K562 (cell line): ENCODE data around the gene NKIRAS2. TPM values are rescaled to one million over a fixed set of nuclear protein-coding genes. Genes with fewer than 3 reads are reported as not detected.
A peak's percentile ranks its signal among the peaks of the same experiment; 100 is the strongest.

Experiments used
- BRF2 ChIP-seq: IDR thresholded peaks from 3 replicates; pipeline ENCODE4 v1.6.1; 2011; ENCODE audit warnings: borderline replicate concordance, mild to moderate bottlenecking; ENCODE audit not compliant: insufficient read length, insufficient read depth
- CTBP1 ChIP-seq: fragments of 450-650 bp; IDR thresholded peaks from 2 replicates; pipeline ENCODE4 v1.6.1; 2016; ENCODE audit warnings: borderline replicate concordance
- E2F6 ChIP-seq, 2 experiments: IDR thresholded peaks; 2 replicates each; pipeline ENCODE4 v1.6.1; 2011; ENCODE audit warnings: borderline replicate concordance in 1 of 2, control low read depth in 1 of 2, low read depth in 1 of 2, low read length in 1 of 2, mild to moderate bottlenecking in 1 of 2, mixed read lengths in 1 of 2, moderate library complexity in 1 of 2; ENCODE audit not compliant: insufficient read depth in 1 of 2, insufficient read length in 1 of 2, poor library complexity in 1 of 2, severe bottlenecking in 1 of 2; ENCODE audit errors: extremely low read depth in 1 of 2
- HDAC6 ChIP-seq: IDR thresholded peaks from 2 replicates; pipeline ENCODE4 v1.6.1; 2012; ENCODE audit warnings: low read depth, mild to moderate bottlenecking, control low read depth, inconsistent platforms, low read length, moderate library complexity
- MAZ ChIP-seq, 2 experiments: fragments of 450-650 bp in 1 of 2; sonication (generic) in 1 of 2; formaldehyde crosslinking; IDR thresholded peaks in 1 of 2; conservative IDR thresholded peaks in 1 of 2; 2 replicates each; pipeline versions ENCODE4 v1.4.0 to v1.5.0; 2020; ENCODE audit warnings: mild to moderate bottlenecking in 1 of 2, missing genetic modification reagents in 1 of 2
- POU5F1 ChIP-seq: fragments of 150-350 bp; IDR thresholded peaks from 2 replicates; pipeline ENCODE4 v1.6.1; 2014; ENCODE audit warnings: borderline replicate concordance, low read length, low read depth, mild to moderate bottlenecking; ENCODE audit not compliant: partially characterized antibody
- SIRT6 ChIP-seq: IDR thresholded peaks from one replicate; pipeline ENCODE4 v1.6.1; 2012; ENCODE audit warnings: low read depth, mild to moderate bottlenecking, control low read depth, inconsistent platforms, low read length, moderate library complexity
- TBP ChIP-seq: optimal IDR thresholded peaks from 2 replicates; pipeline ENCODE3; 2011; ENCODE audit warnings: low read depth, low read length, improper control_type of control experiment
- TCF3 ChIP-seq: sonication (generic); formaldehyde crosslinking; IDR thresholded peaks from 2 replicates; pipeline ENCODE4 v1.4.0; 2020; ENCODE audit warnings: mild to moderate bottlenecking, missing genetic modification reagents
- XRCC3 ChIP-seq: fragments of 450-650 bp; IDR thresholded peaks from 2 replicates; pipeline ENCODE4 v1.6.1; 2017; ENCODE audit warnings: mild to moderate bottlenecking, moderate library complexity
- ZC3H11A ChIP-seq: IDR thresholded peaks from 2 replicates; pipeline ENCODE4 v1.6.1; 2012; ENCODE audit warnings: low read depth, low read length, improper control_type of control experiment
- ZNF224 ChIP-seq: sonication (generic); formaldehyde crosslinking; IDR thresholded peaks from 2 replicates; pipeline ENCODE4 v1.8.0; 2022; ENCODE audit warnings: mild to moderate bottlenecking, missing genetic modification reagents
- ZNF780A ChIP-seq: fragments of 250-450 bp; sonication (Bioruptor Pico); IDR thresholded peaks from 2 replicates; pipeline ENCODE4 v1.5.0; 2021; ENCODE audit warnings: mild to moderate bottlenecking
- polyA plus RNA-seq, 8 experiments: library from polyadenylated mRNA; depleted of rRNA in 4 of 8; stranded (reverse) in 5 of 8; unstranded in 3 of 8; fragments of >200 nt; fragmentation: Nextera tagmentation in 2 of 8; fragmentation: Illumina TruSeq in 1 of 8; extraction: Ambion mirVana in 2 of 8; extraction: Trizol in 1 of 8; gene quantifications; 2 replicates each; pipeline versions ENCODE4 v1.2.1 to v1.2.3, GENCODE V29; 2011 to 2014; ENCODE audit warnings: inconsistent platforms in 1 of 8, missing spikeins in 1 of 8
- total RNA-seq, 7 experiments: library from RNA; depleted of rRNA in 6 of 7; stranded (reverse); fragments of >200 nt in 6 of 7; fragmentation: Illumina TruSeq in 2 of 7; extraction: Trizol in 2 of 7; gene quantifications; 2 replicates each; pipeline versions ENCODE4 v1.2.1 to v1.2.3, GENCODE V29; 2011 to 2021; ENCODE audit warnings: low replicate concordance in 1 of 7
- TF ChIP-seq, protein P1 (sequence below): fragments of 450-650 bp; IDR thresholded peaks from 2 replicates; pipeline ENCODE4 v1.6.1; 2018; ENCODE audit warnings: mild to moderate bottlenecking, low read depth; ENCODE audit not compliant: partially characterized antibody
- TF ChIP-seq, protein P2 (sequence below): fragments of 250-450 bp; sonication (Bioruptor Pico); IDR thresholded peaks from 2 replicates; pipeline ENCODE4 v1.5.0; 2021; ENCODE audit warnings: mild to moderate bottlenecking, moderate library complexity
- TF ChIP-seq, protein P3 (sequence below): fragments of 250-450 bp; sonication (Bioruptor Pico); IDR thresholded peaks from 2 replicates; pipeline ENCODE4 v1.5.0; 2022; ENCODE audit warnings: mild to moderate bottlenecking

NKIRAS2 gene
- total and polyA plus RNA-seq, 9 of the 15 experiments (the other 6 are each of a cell fraction or from before 2014, with no cell fraction given): 10.1 to 65.5 (median 29.8) TPM

DNA sequence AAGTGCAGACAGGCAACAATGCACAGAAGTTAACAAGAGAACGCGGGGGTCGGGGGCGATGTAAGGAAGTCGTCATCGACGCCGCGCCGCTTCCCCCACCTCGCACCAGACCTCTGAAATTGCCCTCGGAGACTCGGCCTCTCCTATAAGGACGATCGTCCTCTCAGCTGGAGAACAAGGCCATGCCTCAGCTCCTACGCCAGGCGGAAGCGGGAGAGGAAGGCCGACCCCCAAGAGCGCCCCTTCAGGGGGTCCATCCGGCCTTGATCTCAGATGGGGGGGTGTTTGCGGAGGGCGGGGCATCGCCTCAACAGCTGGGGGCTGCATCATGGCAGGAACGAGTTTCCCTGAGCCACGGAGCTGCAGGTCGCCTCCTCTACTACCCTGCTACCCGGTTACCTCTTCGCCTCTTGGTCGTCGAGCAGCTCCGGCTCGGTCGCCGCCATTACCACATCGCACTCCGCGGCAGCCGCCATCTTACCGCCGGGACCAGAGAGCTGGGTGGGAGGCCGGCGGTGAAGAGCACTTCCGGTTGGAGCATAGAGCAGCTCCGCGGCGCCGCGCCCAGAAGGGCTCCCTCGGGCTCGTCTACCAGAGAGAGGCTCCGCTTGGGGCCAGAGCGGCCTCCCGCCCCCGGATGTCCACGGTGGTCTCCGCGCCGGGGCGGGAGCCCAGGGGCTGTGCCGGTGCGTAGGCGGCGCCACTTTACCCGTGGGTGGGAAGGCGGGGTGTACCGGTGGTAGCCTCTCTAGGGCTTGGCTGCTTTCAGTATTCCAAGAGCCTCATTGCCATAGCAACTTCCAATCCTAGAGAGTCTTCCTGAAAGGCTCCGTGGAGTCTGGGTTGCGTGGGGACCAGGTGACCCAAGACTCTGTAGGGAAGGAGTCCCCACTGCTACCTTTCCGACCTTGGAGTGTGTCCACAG lies 2.7 kb upstream of the NKIRAS2 start, which contains the start of gene DNAJC7 (continued):
- no peak for TF ChIP-seq BRF2
- peak; percentile 85 to 91 for TF ChIP-seq MAZ (CRISPR knock-in tag; conservative IDR thresholded peaks at IDR 0.05 in 1 of 2, IDR thresholded peaks at IDR 0.05 in 1 of 2)
- TF ChIP-seq, protein P1, sequence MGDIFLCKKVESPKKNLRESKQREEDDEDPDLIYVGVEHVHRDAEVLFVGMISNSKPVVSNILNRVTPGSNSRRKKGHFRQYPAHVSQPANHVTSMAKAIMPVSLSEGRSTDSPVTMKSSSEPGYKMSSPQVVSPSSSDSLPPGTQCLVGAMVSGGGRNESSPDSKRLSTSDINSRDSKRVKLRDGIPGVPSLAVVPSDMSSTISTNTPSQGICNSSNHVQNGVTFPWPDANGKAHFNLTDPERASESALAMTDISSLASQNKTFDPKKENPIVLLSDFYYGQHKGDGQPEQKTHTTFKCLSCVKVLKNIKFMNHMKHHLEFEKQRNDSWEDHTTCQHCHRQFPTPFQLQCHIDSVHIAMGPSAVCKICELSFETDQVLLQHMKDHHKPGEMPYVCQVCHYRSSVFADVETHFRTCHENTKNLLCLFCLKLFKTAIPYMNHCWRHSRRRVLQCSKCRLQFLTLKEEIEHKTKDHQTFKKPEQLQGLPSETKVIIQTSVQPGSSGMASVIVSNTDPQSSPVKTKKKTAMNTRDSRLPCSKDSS: no peak
- no peak for TF ChIP-seq ZNF780A (CRISPR knock-in tag)
- no peak for TF ChIP-seq ZNF224 (CRISPR knock-in tag)
- TF ChIP-seq, protein P2, sequence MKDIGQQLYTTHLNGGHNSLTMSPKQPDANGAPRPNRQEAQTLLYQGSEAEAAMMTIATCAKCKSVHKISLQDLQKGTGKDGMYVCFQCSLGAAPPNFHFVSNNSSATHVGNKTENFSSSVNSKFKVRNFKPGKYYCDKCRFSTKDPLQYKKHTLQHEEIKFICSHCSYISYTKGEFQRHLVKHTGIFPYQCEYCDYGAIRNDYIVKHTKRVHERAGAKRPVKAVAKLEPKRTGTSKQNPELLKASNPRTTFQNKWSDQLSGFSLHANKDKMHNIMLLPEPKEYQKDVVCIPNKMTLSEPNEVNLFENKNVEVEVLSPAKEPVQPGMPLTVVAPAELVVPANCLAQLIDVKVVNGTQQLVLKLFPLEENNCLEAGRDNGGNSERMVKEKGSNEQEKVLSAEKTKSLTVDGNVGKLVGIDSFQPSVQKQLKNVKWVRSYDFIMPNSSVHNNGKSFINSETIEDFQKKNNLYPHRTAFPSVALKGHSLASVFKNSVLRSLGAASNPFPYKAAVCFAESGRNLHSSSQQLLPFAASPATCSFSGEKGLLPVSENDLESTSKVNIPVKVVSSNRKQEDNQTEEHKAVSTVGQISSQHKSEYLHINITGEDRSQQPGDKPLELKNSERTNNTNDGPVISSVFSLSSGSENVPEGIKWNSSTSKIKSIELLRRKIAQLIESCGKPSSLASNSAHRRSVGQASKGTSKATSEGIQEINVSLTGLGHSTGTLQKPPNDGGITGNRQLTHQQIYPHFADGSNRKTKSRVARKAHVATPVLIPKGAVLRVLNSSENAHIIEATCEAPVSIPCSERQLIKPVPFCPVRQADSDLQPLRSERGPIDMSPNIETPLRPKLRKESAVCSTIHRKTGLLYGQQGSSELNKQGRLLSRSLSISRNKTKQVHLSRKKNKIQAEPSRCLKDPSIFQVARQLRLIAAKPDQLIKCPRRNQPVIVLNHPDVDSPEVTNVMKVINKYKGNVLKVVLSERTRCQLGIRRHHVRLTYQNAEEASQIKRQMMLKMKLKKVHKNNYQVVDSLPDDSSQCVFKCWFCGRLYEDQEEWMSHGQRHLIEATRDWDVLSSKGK: no peak
- TF ChIP-seq TCF3 (CRISPR knock-in tag): no peak
- TF ChIP-seq TBP: peak; percentile 95
- no peak for TF ChIP-seq POU5F1
- TF ChIP-seq XRCC3: no peak
- TF ChIP-seq SIRT6: no peak
- no peak for TF ChIP-seq HDAC6
- no peak for TF ChIP-seq ZC3H11A
- peak in 1 of 2 experiments; percentile 30 for TF ChIP-seq E2F6 (IDR thresholded peaks at IDR 0.05; ENCODE audit: borderline replicate concordance in 1 of 2, extremely low read depth in 1 of 2, insufficient read depth in 1 of 2, insufficient read length in 1 of 2, low read depth in 1 of 2, low read length in 1 of 2, poor library complexity in 1 of 2, severe bottlenecking in 1 of 2)
- peak; percentile 64; the same call in 1 of the 2 replicates for TF ChIP-seq CTBP1
- TF ChIP-seq, protein P3, sequence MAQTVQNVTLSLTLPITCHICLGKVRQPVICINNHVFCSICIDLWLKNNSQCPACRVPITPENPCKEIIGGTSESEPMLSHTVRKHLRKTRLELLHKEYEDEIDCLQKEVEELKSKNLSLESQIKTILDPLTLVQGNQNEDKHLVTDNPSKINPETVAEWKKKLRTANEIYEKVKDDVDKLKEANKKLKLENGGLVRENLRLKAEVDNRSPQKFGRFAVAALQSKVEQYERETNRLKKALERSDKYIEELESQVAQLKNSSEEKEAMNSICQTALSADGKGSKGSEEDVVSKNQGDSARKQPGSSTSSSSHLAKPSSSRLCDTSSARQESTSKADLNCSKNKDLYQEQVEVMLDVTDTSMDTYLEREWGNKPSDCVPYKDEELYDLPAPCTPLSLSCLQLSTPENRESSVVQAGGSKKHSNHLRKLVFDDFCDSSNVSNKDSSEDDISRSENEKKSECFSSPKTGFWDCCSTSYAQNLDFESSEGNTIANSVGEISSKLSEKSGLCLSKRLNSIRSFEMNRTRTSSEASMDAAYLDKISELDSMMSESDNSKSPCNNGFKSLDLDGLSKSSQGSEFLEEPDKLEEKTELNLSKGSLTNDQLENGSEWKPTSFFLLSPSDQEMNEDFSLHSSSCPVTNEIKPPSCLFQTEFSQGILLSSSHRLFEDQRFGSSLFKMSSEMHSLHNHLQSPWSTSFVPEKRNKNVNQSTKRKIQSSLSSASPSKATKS (CRISPR knock-in tag): no peak
